HepG2 (cell line): ENCODE results near the gene SRSF8.

Experiments used
- IKZF1 ChIP-seq: fragments of 450-650 bp; IDR thresholded peaks from 2 replicates; pipeline ENCODE4 v1.7.1; 2016
- MAZ ChIP-seq, 2 experiments: sonication (generic) in 1 of 2; formaldehyde crosslinking in 1 of 2; IDR thresholded peaks; 2 replicates each; pipeline versions ENCODE4 v1.5.0 to v1.6.1; 2012 to 2020; ENCODE audit warnings: low read depth in 2 of 2, mild to moderate bottlenecking in 2 of 2, borderline replicate concordance in 1 of 2, improper control_type of control experiment in 1 of 2, low read length in 1 of 2, missing genetic modification reagents in 1 of 2, moderate library complexity in 1 of 2
- MED8 ChIP-seq: sonication (generic); formaldehyde crosslinking; IDR thresholded peaks from 2 replicates; pipeline ENCODE4 v1.8.1; 2023; ENCODE audit warnings: mild to moderate bottlenecking, missing genetic modification reagents; ENCODE audit not compliant: insufficient replicate concordance
- REST ChIP-seq, 2 experiments: IDR thresholded peaks; 2 replicates each; pipeline ENCODE4 v1.6.1; 2011 to 2012; ENCODE audit warnings: low read length in 2 of 2, borderline replicate concordance in 1 of 2, low read depth in 1 of 2, mild to moderate bottlenecking in 1 of 2, moderate library complexity in 1 of 2
- TGIF2 ChIP-seq: IDR thresholded peaks from 2 replicates; pipeline ENCODE4 v1.6.1; 2016; ENCODE audit warnings: control low read depth, missing compliant biosample characterization
- ZKSCAN1 ChIP-seq: fragments of 150-350 bp; IDR thresholded peaks from 2 replicates; pipeline ENCODE4 v1.6.1; 2014; ENCODE audit warnings: low read length
- ZNF160 ChIP-seq: sonication (generic); formaldehyde crosslinking; IDR thresholded peaks from 2 replicates; pipeline ENCODE4 v1.8.0; 2022; ENCODE audit warnings: mild to moderate bottlenecking, inconsistent platforms, missing genetic modification reagents

- TF ChIP-seq IKZF1, result no peak
- no peak for TF ChIP-seq ZKSCAN1
- TF ChIP-seq TGIF2 (CRISPR knock-in tag), result no peak
- TF ChIP-seq REST (IDR thresholded peaks at IDR 0.05; ENCODE audit: borderline replicate concordance in 1 of 2, low read depth in 1 of 2, low read length in 2 of 2), result no peak
- no peak for TF ChIP-seq MED8 (CRISPR knock-in tag)
- TF ChIP-seq MAZ (IDR thresholded peaks at IDR 0.05; ENCODE audit: borderline replicate concordance, low read depth, low read length), result no peak
- TF ChIP-seq MAZ (CRISPR knock-in tag; IDR thresholded peaks at IDR 0.05; ENCODE audit: low read depth), result no peak
- no peak for TF ChIP-seq ZNF160 (CRISPR knock-in tag)
Measured at GRCh38 chr11:95100191-95100648, 33.5 kb downstream of the SRSF8 start.
